ENCODE data around the gene KRT6B. TPM values are rescaled to one million over a fixed set of nuclear protein-coding genes. Genes with fewer than 3 reads are reported as not detected.

Gene KRT6B
- total and polyA plus RNA-seq, 2 of the 8 experiments (the other 6 are each of a cell fraction or from before 2014, with no cell fraction given) = not detected

DNA sequence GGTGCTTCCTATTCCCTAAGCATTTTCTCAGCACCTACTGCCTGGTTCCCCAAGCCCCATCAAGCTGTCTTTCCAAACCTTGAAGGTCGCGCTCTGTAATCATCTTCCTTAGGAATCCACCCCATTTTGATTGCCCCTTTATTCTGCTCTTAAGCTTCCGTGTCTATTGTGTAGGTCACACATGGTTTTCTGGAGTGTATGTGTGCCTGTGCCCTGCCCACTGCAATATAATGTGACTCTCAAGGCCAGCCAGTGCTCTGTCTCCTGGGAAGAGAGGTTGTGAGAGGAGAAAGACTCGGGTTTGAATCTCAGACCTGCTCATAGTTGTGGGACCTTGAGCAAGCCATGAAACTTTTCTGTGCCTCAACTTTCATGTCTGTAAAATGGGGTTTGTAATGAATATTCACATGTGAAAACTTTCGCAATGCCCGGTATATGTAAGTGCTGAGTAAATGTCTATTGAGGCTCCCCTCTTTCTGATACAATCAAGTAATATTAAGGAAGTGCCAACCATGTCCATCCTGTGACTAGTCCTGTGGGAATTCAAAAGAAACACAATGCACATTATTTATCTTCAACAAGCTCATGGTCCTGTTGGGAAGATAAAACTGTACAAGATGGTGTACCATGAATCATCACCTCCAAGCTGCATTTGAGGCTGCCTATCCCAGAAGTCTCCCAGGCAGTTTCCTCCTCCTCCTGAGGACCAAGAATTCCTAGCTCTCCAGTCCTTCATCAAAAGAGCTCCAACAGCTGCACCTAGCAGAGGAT lies 17.0 kb downstream of the KRT6B start:
- no peak overlapping the region for H3K56ac ChIP-seq (replicated peaks; ENCODE audit: insufficient read length, low read depth, low read length)
- H4K8ac ChIP-seq (ENCODE audit: extremely low read depth, insufficient read depth, low read length) = no peak overlapping the region
- CTCF ChIA-PET (ENCODE audit: partially characterized antibody) = interaction anchor here (0.7 to 5.3 kb wide), 7 partner anchors 12 to 127 kb away, joined by 3 to 23 read pairs (median 4); no protein-coding TSS in a partner anchor
- no peaks in the 10 kb centered on the region for H3K36me3 ChIP-seq (ENCODE audit: control insufficient read depth in 2 of 4, insufficient read depth in 4 of 4, low read length in 3 of 4)
- no peak for DNase-seq (ENCODE audit: low read depth in 1 of 2, low spot score in 2 of 2)
- no peaks in the 10 kb centered on the region for H3K23me2 ChIP-seq (ENCODE audit: low read depth, low read length)
- H3K79me2 ChIP-seq (ENCODE audit: control insufficient read depth in 1 of 2, insufficient read depth in 2 of 2, low read length in 2 of 2) = no peaks in the 10 kb centered on the region
- H2BK15ac ChIP-seq (ENCODE audit: low read length) = no peak overlapping the region
- H4K20me1 ChIP-seq (replicated peaks in 1 of 2; ENCODE audit: control insufficient read depth in 1 of 2, insufficient read depth in 2 of 2, low read length in 2 of 2) = no peaks in the 10 kb centered on the region
- no peak overlapping the region for H3K18ac ChIP-seq (ENCODE audit: extremely low read depth, low read length)
- no peak overlapping the region for H3K4ac ChIP-seq (replicated peaks; ENCODE audit: insufficient read length, low read depth, low read length)
- no peaks in the 10 kb centered on the region; a peak in 1 of 7 replicates for H3K27me3 ChIP-seq (replicated peaks in 1 of 4; ENCODE audit: control insufficient read depth in 3 of 4, extremely low read depth in 1 of 4, insufficient read depth in 3 of 4, low read length in 3 of 4)
- H2AK5ac ChIP-seq (ENCODE audit: low read depth, low read length) = no peak overlapping the region
- no peak overlapping the region for H2BK120ac ChIP-seq (replicated peaks; ENCODE audit: low read depth, low read length)
- H4K5ac ChIP-seq (ENCODE audit: insufficient read length, low read depth, low read length) = no peak overlapping the region
- H2AFZ ChIP-seq (ENCODE audit: low read length) = no peak overlapping the region
- H3K27ac ChIP-seq (ENCODE audit: low read depth, low read length) = no peak overlapping the region
- H2BK5ac ChIP-seq (ENCODE audit: low read depth, low read length) = no peak overlapping the region
- H3K9me3 ChIP-seq (ENCODE audit: insufficient read depth in 2 of 2, low read depth in 1 of 2, low read length in 1 of 2) = no peaks in the 10 kb centered on the region
- no peak for FAIRE-seq
- H3K4me3 ChIP-seq (ENCODE audit: extremely low read depth in 1 of 4, insufficient read depth in 2 of 4, low read depth in 3 of 4, low read length in 4 of 4) = no peak overlapping the region
- H4K91ac ChIP-seq (replicated peaks; ENCODE audit: insufficient read length, low read length) = no peak overlapping the region
- no peak overlapping the region for H2BK12ac ChIP-seq (ENCODE audit: low read depth, low read length)
- no peak overlapping the region for H3K14ac ChIP-seq (ENCODE audit: insufficient read length)
- no peak overlapping the region for H3K9ac ChIP-seq (replicated peaks in 1 of 4; ENCODE audit: extremely low read depth in 1 of 4, low read depth in 3 of 4, low read length in 3 of 4)
- H3K4me1 ChIP-seq (replicated peaks in 1 of 4; ENCODE audit: control insufficient read depth in 3 of 4, insufficient read depth in 4 of 4, low read length in 3 of 4) = no peaks in the 10 kb centered on the region
- H3K4me2 ChIP-seq (ENCODE audit: insufficient read depth in 1 of 2, low read depth in 2 of 2, low read length in 2 of 2) = no peak overlapping the region
- no peak overlapping the region for H3K23ac ChIP-seq (ENCODE audit: insufficient read length)
- H2BK20ac ChIP-seq (ENCODE audit: low read length) = no peak overlapping the region
- POLR2A ChIA-PET (ENCODE audit: partially characterized antibody) = no interaction called here
- 93% methylated on average over 6 of the region's 6 CpGs; no CpG with 5 or more reads in 1 of the 2 experiments for WGBS, 2 experiments (ENCODE audit: extremely low coverage in 1 of 2, insufficient coverage in 1 of 2, insufficient read length in 1 of 2, insufficient replicate concordance in 2 of 2, low coverage in 1 of 2, low lambda C conversion rate in 2 of 2, missing lambda C conversion rate in 1 of 2)
- no peaks in the 10 kb centered on the region for H3K79me1 ChIP-seq (ENCODE audit: low read depth, low read length)
- TF ChIP-seq SP4 (IDR thresholded peaks at IDR 0.05; ENCODE audit: low read length) = no peak
- no peak for TF ChIP-seq SRF (IDR thresholded peaks at IDR 0.05; ENCODE audit: low read depth, low read length)
- no peak for TF ChIP-seq RBBP5 (IDR thresholded peaks at IDR 0.05; ENCODE audit: borderline replicate concordance, low read depth, low read length)
- TF ChIP-seq, protein P1, sequence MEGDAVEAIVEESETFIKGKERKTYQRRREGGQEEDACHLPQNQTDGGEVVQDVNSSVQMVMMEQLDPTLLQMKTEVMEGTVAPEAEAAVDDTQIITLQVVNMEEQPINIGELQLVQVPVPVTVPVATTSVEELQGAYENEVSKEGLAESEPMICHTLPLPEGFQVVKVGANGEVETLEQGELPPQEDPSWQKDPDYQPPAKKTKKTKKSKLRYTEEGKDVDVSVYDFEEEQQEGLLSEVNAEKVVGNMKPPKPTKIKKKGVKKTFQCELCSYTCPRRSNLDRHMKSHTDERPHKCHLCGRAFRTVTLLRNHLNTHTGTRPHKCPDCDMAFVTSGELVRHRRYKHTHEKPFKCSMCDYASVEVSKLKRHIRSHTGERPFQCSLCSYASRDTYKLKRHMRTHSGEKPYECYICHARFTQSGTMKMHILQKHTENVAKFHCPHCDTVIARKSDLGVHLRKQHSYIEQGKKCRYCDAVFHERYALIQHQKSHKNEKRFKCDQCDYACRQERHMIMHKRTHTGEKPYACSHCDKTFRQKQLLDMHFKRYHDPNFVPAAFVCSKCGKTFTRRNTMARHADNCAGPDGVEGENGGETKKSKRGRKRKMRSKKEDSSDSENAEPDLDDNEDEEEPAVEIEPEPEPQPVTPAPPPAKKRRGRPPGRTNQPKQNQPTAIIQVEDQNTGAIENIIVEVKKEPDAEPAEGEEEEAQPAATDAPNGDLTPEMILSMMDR (IDR thresholded peaks at IDR 0.05; ENCODE audit: control extremely low read depth in 1 of 3, insufficient read depth in 1 of 3, low read depth in 1 of 3, low read length in 3 of 3) = no peak
- TF ChIP-seq NRF1 (IDR thresholded peaks at IDR 0.05; ENCODE audit: low read depth, low read length) = no peak
- no peak for TF ChIP-seq CHD1 (IDR thresholded peaks at IDR 0.05; ENCODE audit: low read depth, low read length)
- no peak for TF ChIP-seq ZNF274 (IDR thresholded peaks at IDR 0.05; ENCODE audit: borderline replicate concordance, extremely low read depth, low read length)
- TF ChIP-seq RNF2 (IDR thresholded peaks at IDR 0.05; ENCODE audit: borderline replicate concordance, low read depth, low read length, missing control alignments, poor library complexity, severe bottlenecking) = no peak
- TF ChIP-seq SAP30 (IDR thresholded peaks at IDR 0.05; ENCODE audit: insufficient read depth, insufficient replicate concordance, low read length) = no peak
- TF ChIP-seq CHD2 (IDR thresholded peaks at IDR 0.05; ENCODE audit: low read length) = no peak
